GM12801 (cell line): ENCODE measurements around the gene TMEM223.

ENCODE experiments used
- CTCF ChIP-seq: IDR thresholded peaks from one replicate; pipeline ENCODE4 v1.5.1; 2011; ENCODE audit warnings: control low read depth; ENCODE audit not compliant: insufficient read length; ENCODE audit errors: extremely low read depth

Gene TMEM223

GRCh38 chr11:62805076-62805892 is 13.5 kb upstream of the TMEM223 start, which contains the start of gene NXF1:
Gene NXF1 (minus strand): TSS chr11:62805440. CDS start chr11:62805356, 84 bp downstream.
- TF ChIP-seq CTCF, result no peak

- no peak for TF ChIP-seq CTCF
These were observed 12.7 kb upstream of the TMEM223 start for GRCh38 chr11:62804310-62805075.

- TF ChIP-seq CTCF, result no peak
These were observed 9.3 kb upstream of the TMEM223 start for GRCh38 chr11:62801071-62801470.

GRCh38 chr11:62799486-62799885 is 7.7 kb upstream of the TMEM223 start:
- TF ChIP-seq CTCF, result no peak

GRCh38 chr11:62796281-62796680 is 4.5 kb upstream of the TMEM223 start:
- no peak for TF ChIP-seq CTCF

- no peak for TF ChIP-seq CTCF
These were observed 2.5 kb upstream of the TMEM223 start for GRCh38 chr11:62794201-62794775.

GRCh38 chr11:62792202-62792575 is 383 bp upstream of the TMEM223 start:
- no peak for TF ChIP-seq CTCF
